K562 (cell line): ENCODE data around the gene PEAR1. TPM values are rescaled to one million over a fixed set of nuclear protein-coding genes. Genes with fewer than 3 reads are reported as not detected.

Source experiments
- BRD9 ChIP-seq: fragments of 450-650 bp; IDR thresholded peaks from 2 replicates; pipeline ENCODE4 v1.6.1; 2018; ENCODE audit warnings: low read depth; ENCODE audit not compliant: partially characterized antibody
- CTBP1 ChIP-seq: fragments of 450-650 bp; IDR thresholded peaks from 2 replicates; pipeline ENCODE4 v1.6.1; 2016; ENCODE audit warnings: borderline replicate concordance
- DLX4 ChIP-seq: fragments of 250-450 bp; sonication (Bioruptor Pico); IDR thresholded peaks from 2 replicates; pipeline ENCODE4 v1.6.1; 2021; ENCODE audit warnings: mild to moderate bottlenecking
- FOXA3 ChIP-seq, 2 experiments: fragments of 450-650 bp in 1 of 2; sonication (generic) in 1 of 2; formaldehyde crosslinking; IDR thresholded peaks in 1 of 2; conservative IDR thresholded peaks in 1 of 2; 2 replicates each; pipeline versions ENCODE4 v1.4.0 to v1.8.0; 2020 to 2022; ENCODE audit warnings: mild to moderate bottlenecking in 2 of 2, missing genetic modification reagents in 1 of 2
- GABPB1 ChIP-seq: sonication (generic); formaldehyde crosslinking; IDR thresholded peaks from 2 replicates; pipeline ENCODE4 v1.8.0; 2022; ENCODE audit warnings: mild to moderate bottlenecking, missing genetic modification reagents
- ID3 ChIP-seq, 2 experiments: fragments of 250-450 bp in 1 of 2; fragments of 450-650 bp in 1 of 2; sonication (Bioruptor Pico) in 1 of 2; IDR thresholded peaks; 2 replicates each; pipeline versions ENCODE4 v1.6.1 to v1.8.0; 2016 to 2021; ENCODE audit warnings: mild to moderate bottlenecking in 2 of 2, moderate library complexity in 2 of 2, missing compliant biosample characterization in 1 of 2, missing genetic modification characterization in 1 of 2
- MLLT1 ChIP-seq, 2 experiments: fragments of 450-650 bp; IDR thresholded peaks; 2 replicates each; pipeline ENCODE4 v1.6.1; 2016
- NFXL1 ChIP-seq: fragments of 450-650 bp; formaldehyde crosslinking; IDR thresholded peaks from 2 replicates; pipeline ENCODE4 v1.4.0; 2021; ENCODE audit warnings: mild to moderate bottlenecking
- PRDM10 ChIP-seq: fragments of 450-650 bp; IDR thresholded peaks from 2 replicates; pipeline ENCODE4 v1.6.1; 2018; ENCODE audit not compliant: partially characterized antibody
- SP1 ChIP-seq: sonication (generic); formaldehyde crosslinking; IDR thresholded peaks from 2 replicates; pipeline ENCODE4 v1.8.1; 2022; ENCODE audit warnings: mild to moderate bottlenecking, missing genetic modification reagents
- SRSF7 ChIP-seq: fragments of 200-400 bp; formaldehyde crosslinking; optimal IDR thresholded peaks from 2 replicates; pipeline ENCODE3; 2017; ENCODE audit warnings: mild to moderate bottlenecking, low read depth, low read length
- TCF3 ChIP-seq: sonication (generic); formaldehyde crosslinking; IDR thresholded peaks from 2 replicates; pipeline ENCODE4 v1.4.0; 2020; ENCODE audit warnings: mild to moderate bottlenecking, missing genetic modification reagents
- ZNF592 ChIP-seq: fragments of 450-650 bp; IDR thresholded peaks from 2 replicates; pipeline ENCODE4 v1.6.1; 2017; ENCODE audit warnings: antibody characterized with exemption, mild to moderate bottlenecking
- ZNF764 ChIP-seq: fragments of 250-450 bp; sonication (Bioruptor Pico); IDR thresholded peaks from 2 replicates; pipeline ENCODE4 v1.4.0; 2020; ENCODE audit warnings: low read depth, mild to moderate bottlenecking, moderate library complexity
- polyA plus RNA-seq, 8 experiments: library from polyadenylated mRNA; depleted of rRNA in 4 of 8; stranded (reverse) in 5 of 8; unstranded in 3 of 8; fragments of >200 nt; fragmentation: Nextera tagmentation in 2 of 8; fragmentation: Illumina TruSeq in 1 of 8; extraction: Ambion mirVana in 2 of 8; extraction: Trizol in 1 of 8; gene quantifications; 2 replicates each; pipeline versions ENCODE4 v1.2.1 to v1.2.3, GENCODE V29; 2011 to 2014; ENCODE audit warnings: inconsistent platforms in 1 of 8, missing spikeins in 1 of 8
- total RNA-seq, 7 experiments: library from RNA; depleted of rRNA in 6 of 7; stranded (reverse); fragments of >200 nt in 6 of 7; fragmentation: Illumina TruSeq in 2 of 7; extraction: Trizol in 2 of 7; gene quantifications; 2 replicates each; pipeline versions ENCODE4 v1.2.1 to v1.2.3, GENCODE V29; 2011 to 2021; ENCODE audit warnings: low replicate concordance in 1 of 7

The PEAR1 gene
- total and polyA plus RNA-seq, 9 of the 15 experiments (the other 6 are each of a cell fraction or from before 2014, with no cell fraction given) = 0.87 to 13.9 (median 6.1) TPM

GRCh38 chr1:156927215-156928042 lies 33.9 kb downstream of the PEAR1 start (continued):
- peak in 1 of 2 experiments; percentile 65; a peak in 1 of 4 replicates for TF ChIP-seq MLLT1 (IDR thresholded peaks at IDR 0.05)
- peak; percentile 71; the same call in 1 of the 2 replicates for TF ChIP-seq SP1 (CRISPR knock-in tag)
- TF ChIP-seq ZNF764 = no peak
- no peak for TF ChIP-seq ZNF592
- TF ChIP-seq TCF3 (CRISPR knock-in tag) = no peak
- TF ChIP-seq NFXL1 (CRISPR knock-in tag) = no peak
- no peak for TF ChIP-seq DLX4 (CRISPR knock-in tag)
- no peak for TF ChIP-seq FOXA3 (CRISPR knock-in tag; conservative IDR thresholded peaks at IDR 0.05 in 1 of 2, IDR thresholded peaks at IDR 0.05 in 1 of 2)
- 0 out of 2 replicates have a peak, but pooled peaks have one; percentile 61 for TF ChIP-seq GABPB1
- TF ChIP-seq ID3 (CRISPR knock-in tag; IDR thresholded peaks at IDR 0.05) = no peak
- TF ChIP-seq ID3 (tag; IDR thresholded peaks at IDR 0.05) = no peak
- TF ChIP-seq CTBP1 = peak; percentile 38; the same call in 1 of the 2 replicates
- TF ChIP-seq SRSF7 = no peak
- no peak for TF ChIP-seq PRDM10
- TF ChIP-seq BRD9 = no peak
